A673 (cell line): ENCODE results near the gene FKBP1A.

Source experiments
- EZH2 ChIP-seq: fragments of 200-600 bp; sonication (generic); IDR thresholded peaks from 2 replicates; pipeline ENCODE4 v1.6.1; 2017; ENCODE audit warnings: borderline replicate concordance, low read depth, mild to moderate bottlenecking, mixed read lengths, antibody characterized with exemption, low read length; ENCODE audit not compliant: poor library complexity, severe bottlenecking
- TF ChIP-seq, protein P1 (sequence below): fragments of 300-800, 200-600 bp; sonication (generic); conservative IDR thresholded peaks from 2 replicates; pipeline ENCODE4 v1.5.1; 2017; ENCODE audit warnings: low read depth, mild to moderate bottlenecking, antibody characterized with exemption, low read length, moderate library complexity, mixed read lengths

DNA sequence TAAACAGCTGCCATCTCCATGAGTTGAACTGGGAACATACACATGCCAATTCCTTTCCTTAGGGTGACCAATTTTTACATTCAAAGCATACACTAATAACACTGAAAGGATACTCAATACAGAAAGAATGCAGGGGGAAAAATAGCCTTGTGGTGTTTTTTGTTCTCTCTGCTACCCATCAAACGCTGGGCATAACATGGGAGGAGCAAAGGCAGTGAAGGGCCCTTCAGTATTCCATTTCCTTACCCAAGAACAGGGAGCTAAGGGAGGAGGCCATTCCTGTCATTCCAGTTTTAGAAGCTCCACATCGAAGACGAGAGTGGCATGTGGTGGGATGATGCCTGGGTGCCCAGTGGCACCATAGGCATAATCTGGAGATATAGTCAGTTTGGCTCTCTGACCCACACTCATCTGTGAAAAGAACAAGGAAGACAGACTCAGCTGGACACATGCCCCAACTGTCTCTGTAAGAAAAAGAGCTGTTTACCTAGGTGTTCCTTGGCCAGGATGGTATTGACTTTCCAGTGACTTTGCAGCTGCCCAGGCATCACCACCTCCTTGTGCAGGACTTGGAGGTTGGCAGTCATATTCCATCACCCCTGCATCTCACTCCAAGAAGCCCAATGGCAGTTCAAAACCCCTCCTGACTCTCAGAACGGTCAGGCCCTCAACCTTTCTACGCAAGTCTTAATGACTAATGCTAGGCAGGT lies 20.9 kb downstream of the FKBP1A start:
- TF ChIP-seq, protein P1, sequence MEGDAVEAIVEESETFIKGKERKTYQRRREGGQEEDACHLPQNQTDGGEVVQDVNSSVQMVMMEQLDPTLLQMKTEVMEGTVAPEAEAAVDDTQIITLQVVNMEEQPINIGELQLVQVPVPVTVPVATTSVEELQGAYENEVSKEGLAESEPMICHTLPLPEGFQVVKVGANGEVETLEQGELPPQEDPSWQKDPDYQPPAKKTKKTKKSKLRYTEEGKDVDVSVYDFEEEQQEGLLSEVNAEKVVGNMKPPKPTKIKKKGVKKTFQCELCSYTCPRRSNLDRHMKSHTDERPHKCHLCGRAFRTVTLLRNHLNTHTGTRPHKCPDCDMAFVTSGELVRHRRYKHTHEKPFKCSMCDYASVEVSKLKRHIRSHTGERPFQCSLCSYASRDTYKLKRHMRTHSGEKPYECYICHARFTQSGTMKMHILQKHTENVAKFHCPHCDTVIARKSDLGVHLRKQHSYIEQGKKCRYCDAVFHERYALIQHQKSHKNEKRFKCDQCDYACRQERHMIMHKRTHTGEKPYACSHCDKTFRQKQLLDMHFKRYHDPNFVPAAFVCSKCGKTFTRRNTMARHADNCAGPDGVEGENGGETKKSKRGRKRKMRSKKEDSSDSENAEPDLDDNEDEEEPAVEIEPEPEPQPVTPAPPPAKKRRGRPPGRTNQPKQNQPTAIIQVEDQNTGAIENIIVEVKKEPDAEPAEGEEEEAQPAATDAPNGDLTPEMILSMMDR = no peak
- TF ChIP-seq EZH2 = no peak
